ENCODE measurements around the gene ERRFI1.
"Not testable (repeated sequence)": the region's sequence is repeated elsewhere in the genome, so short reads cannot be mapped to it uniquely, and the experiment has no call there.

ERRFI1 gene

GRCh38 chr1:8026153-8026975 is at the start of gene ERRFI1:
TSS of gene ERRFI1 (minus strand) at chr1:8026309. CDS start at chr1:8015619, 10,690 bp downstream.
- peak; percentile 88 for DNase-seq (ENCODE audit: low spot score)

- no peak for DNase-seq (ENCODE audit: low spot score)
Measured at GRCh38 chr1:8075511-8076051, 49.5 kb upstream of the ERRFI1 start.

- DNase-seq (ENCODE audit: low spot score): no peak
Measured at GRCh38 chr1:8073112-8073855, 47.2 kb upstream of the ERRFI1 start.

- DNase-seq (ENCODE audit: low spot score): no peak
Measured at GRCh38 chr1:8070381-8070811, 44.3 kb upstream of the ERRFI1 start.

- DNase-seq (ENCODE audit: low spot score): not testable (repeated sequence)
Measured at GRCh38 chr1:8069614-8070320, 43.7 kb upstream of the ERRFI1 start.

- DNase-seq (ENCODE audit: low spot score): no peak
Measured at GRCh38 chr1:8065369-8065768, 39.3 kb upstream of the ERRFI1 start.

- no peak for DNase-seq (ENCODE audit: low spot score)
Measured at GRCh38 chr1:8063298-8064036, 37.4 kb upstream of the ERRFI1 start.

GRCh38 chr1:8062861-8063260 is 36.8 kb upstream of the ERRFI1 start:
- DNase-seq (ENCODE audit: low spot score): no peak

GRCh38 chr1:8061673-8062386 is 35.7 kb upstream of the ERRFI1 start:
- DNase-seq (ENCODE audit: low spot score): peak; percentile 64

GRCh38 chr1:8061210-8061609 is 35.1 kb upstream of the ERRFI1 start:
- peak; percentile 90 for DNase-seq (ENCODE audit: low spot score)

- DNase-seq (ENCODE audit: low spot score): peak; percentile 50
Measured at GRCh38 chr1:8059161-8059622, 33.1 kb upstream of the ERRFI1 start.

GRCh38 chr1:8057779-8058178 is 31.7 kb upstream of the ERRFI1 start:
- not testable (repeated sequence) for DNase-seq (ENCODE audit: low spot score)

- peak; percentile 42 for DNase-seq (ENCODE audit: low spot score)
Measured at GRCh38 chr1:8055973-8056372, 29.9 kb upstream of the ERRFI1 start.

- DNase-seq (ENCODE audit: low spot score): no peak
Measured at GRCh38 chr1:8053878-8054567, 27.9 kb upstream of the ERRFI1 start.

- DNase-seq (ENCODE audit: low spot score): no peak
Measured at GRCh38 chr1:8051650-8052049, 25.5 kb upstream of the ERRFI1 start.

GRCh38 chr1:8049229-8049628 is 23.1 kb upstream of the ERRFI1 start:
- DNase-seq (ENCODE audit: low spot score): not testable (repeated sequence)

GRCh38 chr1:8047686-8048445 is 21.8 kb upstream of the ERRFI1 start:
- no peak for DNase-seq (ENCODE audit: low spot score)

- DNase-seq (ENCODE audit: low spot score): no peak
Measured at GRCh38 chr1:8047112-8047511, 21.0 kb upstream of the ERRFI1 start.

- no peak for DNase-seq (ENCODE audit: low spot score)
Measured at GRCh38 chr1:8046391-8046790, 20.3 kb upstream of the ERRFI1 start.
